Non-pigmented ciliary epithelial cell (primary cell): ENCODE measurements around the gene BMP2K.

Experiments
- DNase-seq: peaks from one replicate; pipeline ENCODE4 v3.0.0-alpha.2; 2010; ENCODE audit warnings: low read depth

The BMP2K gene

GRCh38 chr4:78764498-78764961 is 11.6 kb upstream of the BMP2K start:
- DNase-seq = peak; percentile 41

DNA sequence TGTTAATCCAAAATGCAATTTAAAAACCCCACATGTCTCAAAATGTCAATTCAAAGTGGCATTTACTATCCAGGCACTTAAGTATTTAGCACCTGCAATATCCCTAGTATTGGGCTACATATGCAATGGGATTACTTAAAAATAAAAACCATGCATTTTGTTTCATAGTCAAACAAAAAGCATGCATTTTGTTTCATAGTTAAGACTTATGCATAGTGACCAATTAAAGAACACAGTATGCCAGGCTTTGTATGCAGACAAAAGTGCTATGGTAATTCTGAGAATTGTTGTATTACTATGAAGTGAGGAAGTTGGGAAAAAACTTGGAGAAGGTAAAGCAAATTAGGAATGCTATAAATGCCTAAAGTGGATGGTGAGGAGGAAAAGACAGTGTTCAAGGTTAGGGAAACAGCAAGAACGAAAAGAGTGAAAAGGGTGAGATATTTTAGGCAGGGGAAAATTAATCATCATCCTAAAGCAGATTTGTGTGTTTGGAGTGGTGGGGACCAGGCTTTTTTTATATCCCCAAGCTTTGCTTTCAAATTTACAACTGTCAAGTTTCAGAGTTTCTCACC is 10.6 kb upstream of the BMP2K start:
- no peak for DNase-seq

DNA sequence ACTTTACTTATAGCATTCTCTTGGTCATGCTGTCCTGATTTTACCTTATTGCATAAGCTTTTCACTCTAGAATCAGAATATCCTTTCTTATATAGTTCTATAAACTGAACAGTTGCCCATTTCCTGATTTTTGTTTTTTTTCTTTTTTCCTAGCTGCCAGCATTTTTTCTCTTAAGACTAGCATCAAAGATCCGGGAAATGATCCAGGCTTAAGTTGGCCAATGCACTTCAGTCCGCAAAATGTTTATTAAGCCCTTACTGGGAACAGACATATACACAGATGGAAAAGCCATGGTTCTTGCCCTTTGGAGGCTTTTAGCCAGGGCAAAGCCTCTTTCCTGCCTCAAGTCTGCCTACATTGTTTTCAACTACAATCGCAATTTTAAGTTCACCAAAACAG is 10.1 kb upstream of the BMP2K start:
- no peak for DNase-seq

- no peak for DNase-seq
These were observed 9.5 kb upstream of the BMP2K start for GRCh38 chr4:78766650-78767049.

DNA sequence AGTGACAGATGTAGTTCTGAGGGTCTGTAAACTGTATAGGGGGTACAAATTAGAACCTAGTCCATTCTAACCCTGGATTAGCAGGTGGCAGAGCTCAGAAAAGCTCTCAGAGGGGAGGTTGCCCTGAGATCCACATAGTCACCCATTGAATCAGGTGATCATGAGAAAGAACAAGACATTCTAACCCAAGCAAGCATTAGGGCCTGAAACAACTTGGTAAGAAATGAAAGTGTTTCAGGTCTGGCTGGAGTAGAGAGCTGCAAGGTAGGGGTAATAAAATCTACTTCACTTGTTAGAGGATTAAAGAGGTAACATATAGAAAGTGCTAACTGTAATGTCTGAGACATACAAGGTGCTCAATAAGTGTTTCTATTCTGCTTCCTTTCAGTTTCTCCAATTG is 8.8 kb upstream of the BMP2K start:
- no peak for DNase-seq

GRCh38 chr4:78768452-78769180 is 7.5 kb upstream of the BMP2K start:
- peak; percentile 36 for DNase-seq

DNA sequence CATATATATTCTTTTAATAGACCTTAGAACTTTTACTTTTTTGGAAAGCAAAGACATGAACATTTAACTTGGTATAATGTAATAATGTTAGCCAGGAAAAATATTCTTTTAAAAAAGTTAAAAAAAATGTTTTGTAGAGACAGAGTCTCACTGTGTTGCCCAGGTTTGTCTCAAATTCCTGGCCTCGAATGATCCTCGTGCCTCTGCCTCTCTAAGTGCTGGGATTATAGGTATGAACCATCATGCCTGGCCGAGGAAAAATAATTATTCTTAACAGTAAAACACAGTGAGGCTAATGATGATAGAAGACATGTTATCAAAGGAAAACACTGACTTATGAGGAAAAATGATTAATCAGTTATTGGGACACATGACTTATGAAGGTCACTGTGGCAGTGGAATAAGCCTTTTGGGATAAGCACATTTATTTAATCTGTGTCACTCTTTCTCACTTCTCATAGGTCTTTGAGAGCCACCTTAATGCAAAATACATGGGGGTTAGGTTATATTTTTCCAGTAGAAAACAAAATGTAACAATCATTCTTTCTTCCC is 6.0 kb upstream of the BMP2K start:
- DNase-seq = no peak

DNA sequence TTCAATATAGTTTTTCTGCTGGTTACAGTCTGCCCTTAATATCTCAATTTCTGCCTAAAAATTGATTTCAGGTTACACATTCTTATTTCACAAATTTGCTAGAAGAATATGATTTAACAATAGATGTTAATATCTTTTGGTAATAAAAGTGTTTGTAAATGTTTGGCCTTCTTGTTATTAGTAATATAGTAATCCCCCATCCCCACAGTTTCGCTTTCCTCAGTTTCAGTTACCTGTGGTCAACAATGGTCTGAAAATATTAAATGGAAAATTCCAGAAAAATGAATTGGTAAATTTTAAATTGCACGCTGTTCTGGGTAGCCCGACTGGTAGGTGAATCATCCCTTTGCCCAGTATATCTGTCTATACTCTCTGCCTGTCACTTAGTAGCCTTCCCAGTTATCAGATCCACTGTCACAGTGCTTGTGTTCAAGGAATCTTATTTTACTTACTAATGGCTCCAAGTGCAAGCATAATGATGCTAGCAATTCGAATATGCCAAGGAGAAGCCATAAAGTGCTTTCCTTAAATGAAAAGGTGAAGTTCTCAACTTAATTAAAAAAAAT is 3.5 kb upstream of the BMP2K start:
- no peak for DNase-seq

DNA sequence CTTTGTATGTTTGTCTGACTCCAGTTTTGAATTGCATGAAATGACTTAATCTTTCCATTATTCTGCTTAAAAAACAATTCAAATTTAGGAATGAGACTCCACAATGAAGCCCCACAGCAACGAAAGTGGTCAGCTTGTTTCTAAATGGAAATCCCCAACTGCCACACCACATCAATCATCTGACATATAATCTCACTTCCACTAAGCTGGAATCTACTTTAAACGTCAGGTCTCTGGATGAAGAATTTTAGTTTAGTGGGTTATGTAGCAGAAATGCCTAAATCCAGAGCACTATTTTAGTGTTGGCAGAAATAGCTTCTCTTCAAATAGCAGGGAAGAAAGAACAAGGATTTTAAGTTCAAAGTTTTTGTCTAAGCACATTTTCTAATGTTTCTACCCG is 1.7 kb upstream of the BMP2K start:
- DNase-seq = no peak

DNA sequence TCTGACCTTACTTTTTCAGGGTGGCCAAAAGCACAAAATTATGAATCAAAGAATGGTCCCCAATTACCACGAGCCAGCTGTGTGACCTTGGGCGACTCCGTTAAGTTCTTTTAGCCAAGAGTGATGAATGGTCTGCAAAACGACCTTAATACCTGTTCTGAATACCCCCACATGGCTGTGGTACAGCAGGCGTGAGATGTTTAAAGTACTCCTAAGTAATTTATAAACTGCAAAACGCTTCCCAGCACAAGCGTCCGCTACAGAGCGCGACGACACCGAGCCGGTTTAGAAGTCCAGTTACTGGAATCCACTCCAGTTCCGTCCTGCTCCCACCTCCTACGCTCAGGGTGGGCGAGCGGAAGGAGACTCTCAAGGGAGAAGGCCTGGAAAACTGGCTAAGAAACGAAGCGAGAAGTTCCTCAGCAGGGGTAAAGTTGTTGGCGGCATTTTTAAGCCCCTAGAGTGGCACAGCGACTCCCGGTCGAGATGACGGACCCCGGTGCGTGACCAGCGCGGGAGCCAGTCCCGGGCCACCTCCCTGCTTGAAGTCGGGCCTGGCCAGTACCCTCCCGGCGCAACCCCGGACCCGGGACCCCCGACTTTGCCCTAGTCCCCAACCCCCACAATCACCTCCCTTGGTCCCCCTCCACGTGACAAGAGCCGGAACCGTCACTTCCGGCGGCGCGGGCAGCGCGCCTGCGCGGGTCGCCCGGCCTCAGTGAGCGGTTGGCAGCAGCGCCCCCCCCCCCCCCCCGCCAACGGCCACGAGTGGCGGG is 659 bp upstream of the BMP2K start:
- no peak for DNase-seq

DNA sequence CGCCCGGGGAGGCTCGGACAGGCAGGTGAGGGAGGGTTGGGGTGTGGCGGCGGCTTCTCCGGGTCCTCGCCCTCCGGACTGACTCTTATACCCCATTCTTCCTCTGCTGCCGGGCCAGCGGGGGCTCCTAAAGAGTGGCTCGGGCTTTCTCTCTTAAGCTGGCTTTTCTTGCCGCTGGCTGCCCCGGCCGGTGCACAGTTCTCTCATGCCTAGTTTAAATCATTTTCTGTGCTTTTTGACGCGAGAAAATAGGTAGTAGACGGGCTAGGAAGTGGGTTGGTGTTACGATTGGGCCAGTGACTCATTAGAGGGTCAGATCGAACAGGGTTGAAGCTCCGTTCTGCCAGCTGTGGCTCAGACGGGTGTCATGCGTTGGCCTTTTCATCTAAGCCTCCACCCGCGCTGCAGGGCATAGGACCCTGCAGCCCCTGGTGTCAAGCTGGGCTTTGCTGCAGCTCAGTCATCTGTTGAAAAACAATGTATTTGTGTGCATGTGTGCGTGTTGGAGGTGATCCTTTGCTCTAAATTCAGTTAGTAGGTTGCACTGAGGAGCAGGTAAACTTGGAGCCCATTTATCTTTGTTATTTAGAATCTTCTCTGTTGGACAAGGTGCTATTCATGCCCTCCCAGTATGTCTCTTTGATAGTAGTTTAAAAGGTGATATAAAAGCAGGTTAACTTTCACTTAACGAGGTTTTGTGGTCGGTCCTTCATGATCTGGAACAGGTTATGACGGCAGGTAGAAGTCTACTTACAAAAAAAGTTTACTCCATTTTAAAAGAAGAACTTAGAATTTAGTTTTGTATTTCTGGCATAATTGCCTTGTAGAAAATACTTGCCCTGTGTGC is 802 bp downstream of the BMP2K start:
- DNase-seq = no peak

GRCh38 chr4:78777576-78777940 is 1.4 kb downstream of the BMP2K start:
- no peak for DNase-seq

- no peak for DNase-seq
These were observed 2.4 kb downstream of the BMP2K start for GRCh38 chr4:78778530-78778929.

DNA sequence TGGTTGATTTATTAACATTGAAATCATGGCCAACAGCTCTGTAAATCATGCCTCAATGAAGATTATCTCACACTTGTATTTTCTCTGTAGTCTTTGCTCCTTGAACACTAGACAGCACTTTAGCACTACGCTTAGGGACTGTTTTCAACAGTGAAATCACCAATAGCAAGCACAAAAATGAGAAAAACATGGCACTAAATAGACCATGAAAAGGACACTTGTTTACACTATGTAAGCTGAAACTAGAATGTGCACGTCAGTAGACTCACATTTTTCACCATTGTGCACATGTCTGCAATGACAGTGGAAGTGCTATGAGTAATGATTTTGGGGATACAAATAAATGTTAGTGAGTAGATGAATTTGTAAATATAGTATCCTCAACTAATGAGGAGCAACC is 3.1 kb downstream of the BMP2K start:
- no peak for DNase-seq

DNA sequence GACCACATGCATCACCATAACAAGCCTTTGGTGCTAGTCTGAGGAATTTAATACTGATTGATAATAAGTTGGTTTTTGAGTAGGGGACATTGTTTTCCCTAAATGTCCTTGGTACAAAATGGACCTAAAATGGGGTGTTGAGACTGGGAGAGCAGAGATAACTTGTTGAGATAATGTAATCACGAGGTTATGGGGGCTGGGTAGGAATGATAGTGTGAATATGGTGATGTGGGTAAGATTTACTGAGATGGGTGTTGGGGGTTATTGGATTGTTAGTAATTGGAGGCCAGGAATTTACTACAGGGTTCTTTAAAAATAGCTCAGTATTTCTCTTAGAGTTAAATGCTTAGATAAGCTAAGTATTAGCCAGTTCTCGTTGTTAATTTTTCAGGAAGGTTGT is 3.9 kb downstream of the BMP2K start:
- no peak for DNase-seq

DNA sequence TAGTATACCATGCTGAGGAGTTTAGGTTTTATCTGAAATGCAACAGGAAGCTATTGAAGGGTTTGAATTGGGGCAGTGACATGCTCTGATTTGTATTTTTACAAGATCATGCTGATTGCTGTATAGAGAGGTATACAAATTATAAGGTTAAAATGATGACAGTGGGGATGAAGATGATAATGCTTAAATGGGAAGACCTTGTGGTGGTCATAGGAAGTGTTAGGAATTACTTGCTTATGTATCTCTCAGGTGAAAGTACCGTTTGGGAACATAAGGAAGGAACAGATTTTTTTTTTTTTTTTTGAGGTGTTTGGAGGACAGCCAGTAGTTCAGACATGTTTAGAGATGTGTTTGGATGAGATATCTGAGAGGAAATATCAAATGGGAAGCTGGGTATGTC is 5.0 kb downstream of the BMP2K start:
- no peak for DNase-seq

DNA sequence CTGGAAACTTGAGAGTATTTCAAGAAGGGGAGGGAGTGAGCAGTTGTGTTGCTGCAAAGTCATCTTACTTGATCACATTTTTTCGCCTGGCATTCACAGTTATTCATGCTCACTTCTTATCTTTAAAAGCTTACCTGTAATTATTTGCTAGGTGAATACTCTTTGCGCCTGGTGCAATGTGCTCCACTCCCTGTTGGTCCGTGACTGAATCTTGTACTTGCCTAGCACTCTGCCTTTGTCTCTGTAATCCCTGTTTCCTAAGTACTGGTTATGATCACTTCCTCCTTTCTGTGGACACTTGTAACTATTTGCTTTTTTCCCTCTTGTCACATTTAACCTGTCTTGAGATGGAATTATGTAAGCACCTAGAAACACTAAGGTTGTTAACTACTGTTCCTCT is 5.8 kb downstream of the BMP2K start:
- no peak for DNase-seq

GRCh38 chr4:78784236-78784865 is 8.2 kb downstream of the BMP2K start:
- peak; percentile 80 for DNase-seq

- DNase-seq = no peak
These were observed 11.3 kb downstream of the BMP2K start for GRCh38 chr4:78787392-78788006.

- DNase-seq = no peak
These were observed 12.1 kb downstream of the BMP2K start for GRCh38 chr4:78788007-78788889.
